Measurements from ENCODE around the gene APOM. TPM values are rescaled to one million over a fixed set of nuclear protein-coding genes. Genes with fewer than 3 reads are reported as not detected.

Gene APOM
- total RNA-seq, 1 donor from 2014 or later = 0.80 TPM

GRCh38 chr6:31680226-31681134 lies 24.8 kb downstream of the APOM start, which contains the start of gene LY6G5C:
Gene LY6G5C (minus strand): TSS chr6:31681067. CDS start chr6:31680373, 694 bp downstream.
- peak; percentile 84 for DNase-seq (ENCODE audit: low read depth)

- DNase-seq (ENCODE audit: low read depth) = peak; percentile 53
These were observed 25.5 kb downstream of the APOM start for GRCh38 chr6:31681135-31681671.

DNA sequence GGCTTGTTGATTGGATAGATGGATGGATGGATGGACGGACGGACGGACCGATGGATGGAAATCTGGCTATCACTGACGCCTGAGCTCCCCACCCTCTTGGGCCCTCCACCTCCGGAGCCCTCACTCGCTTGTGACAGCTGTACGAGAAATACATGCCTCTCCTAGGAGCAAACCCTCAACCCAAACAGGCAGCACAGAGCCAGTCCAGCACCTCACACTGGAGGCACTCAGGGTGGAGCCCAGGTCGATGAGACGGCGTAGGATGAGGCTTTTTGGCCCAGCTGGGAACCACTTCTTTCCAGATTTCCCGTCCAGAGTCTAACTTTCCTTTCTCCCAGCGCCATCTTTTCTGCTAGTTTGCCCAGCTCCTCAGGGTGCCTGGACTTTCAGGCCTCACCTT lies 27.9 kb downstream of the APOM start:
- DNase-seq (ENCODE audit: low read depth) = no peak

DNA sequence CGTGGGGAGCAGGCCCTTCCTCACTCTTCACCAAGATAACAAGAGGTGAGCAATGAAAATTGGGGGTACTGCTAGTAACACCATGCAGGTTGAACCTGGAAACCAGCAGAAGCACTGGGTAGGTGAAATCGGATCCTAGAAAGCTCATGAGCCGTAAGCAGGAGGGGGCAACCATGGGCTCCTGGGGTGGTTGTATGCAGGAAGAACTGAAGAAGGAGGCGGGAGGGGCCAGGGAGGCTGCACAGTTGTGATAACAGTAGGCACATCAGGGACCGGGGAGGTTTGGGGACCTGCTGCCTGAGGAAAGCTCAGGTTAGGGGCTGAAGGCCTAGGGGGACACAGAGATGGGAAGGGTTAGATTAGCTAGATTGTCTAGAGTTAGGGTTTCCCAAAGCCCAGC lies 30.8 kb downstream of the APOM start:
- no peak for DNase-seq (ENCODE audit: low read depth)

DNA sequence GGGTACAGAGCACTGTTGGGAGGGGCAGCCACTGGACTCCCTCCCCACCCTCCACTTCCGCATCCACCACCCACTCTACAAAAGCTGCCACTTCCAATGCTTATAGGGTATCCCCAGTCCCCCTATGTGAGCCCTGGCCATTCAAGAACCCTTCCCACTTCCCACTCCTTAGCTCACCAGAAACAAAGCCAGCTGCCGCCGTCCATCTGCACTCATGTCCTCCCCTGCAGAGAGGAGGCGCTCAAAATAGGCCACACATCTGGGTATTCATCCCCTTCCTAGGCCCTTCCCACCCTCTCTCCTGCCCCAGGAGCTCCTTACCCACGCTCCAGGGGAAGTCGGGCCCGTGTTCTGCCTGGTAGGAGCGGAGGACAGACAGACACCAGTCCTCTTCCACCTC lies 31.6 kb downstream of the APOM start:
- no peak for DNase-seq (ENCODE audit: low read depth)

DNA sequence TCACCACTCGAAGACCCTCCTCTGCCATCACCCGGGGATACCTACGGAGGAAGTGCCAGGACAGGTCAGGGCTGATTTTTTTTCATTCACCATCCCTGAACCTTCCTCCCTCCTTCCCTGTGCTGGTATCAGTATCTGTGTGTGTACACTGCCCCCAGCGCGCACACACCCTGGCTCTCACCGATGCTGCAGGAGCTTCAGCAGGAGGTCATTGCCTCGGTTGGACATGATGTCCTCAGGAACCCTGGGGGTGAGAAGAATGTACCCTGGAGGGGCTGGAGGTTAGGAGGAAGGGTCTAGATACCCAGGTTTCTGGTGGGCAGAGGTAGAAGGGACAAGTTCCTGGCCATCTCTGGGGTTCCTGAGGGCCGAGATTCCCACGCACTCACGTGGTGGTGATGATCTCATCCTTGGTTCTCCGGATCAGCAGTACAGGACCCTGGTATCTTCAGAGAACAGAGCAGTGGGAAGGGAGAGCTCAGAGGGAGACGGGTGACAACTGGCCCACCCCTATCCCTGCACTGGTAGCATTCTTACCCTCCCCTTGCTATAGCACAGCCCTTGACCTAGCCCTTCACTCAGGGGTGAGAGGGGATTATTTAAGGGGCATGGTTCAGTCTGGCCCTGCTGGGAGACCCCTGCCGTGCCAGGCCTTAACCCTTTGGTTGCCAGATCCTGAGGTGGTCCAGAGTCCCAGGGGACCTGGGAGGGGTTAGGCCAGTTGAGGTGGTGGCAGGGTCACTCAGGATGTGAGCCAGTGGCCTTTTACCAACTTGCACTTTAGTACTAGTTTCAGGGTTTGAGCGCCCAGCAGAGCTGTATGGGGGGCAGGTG lies 32.4 kb downstream of the APOM start:
- DNase-seq (ENCODE audit: low read depth) = no peak

- DNase-seq (ENCODE audit: low read depth) = no peak
These were observed 33.8 kb downstream of the APOM start for GRCh38 chr6:31689249-31690110.

- no peak for DNase-seq (ENCODE audit: low read depth)
These were observed 34.8 kb downstream of the APOM start for GRCh38 chr6:31690231-31691077.

DNA sequence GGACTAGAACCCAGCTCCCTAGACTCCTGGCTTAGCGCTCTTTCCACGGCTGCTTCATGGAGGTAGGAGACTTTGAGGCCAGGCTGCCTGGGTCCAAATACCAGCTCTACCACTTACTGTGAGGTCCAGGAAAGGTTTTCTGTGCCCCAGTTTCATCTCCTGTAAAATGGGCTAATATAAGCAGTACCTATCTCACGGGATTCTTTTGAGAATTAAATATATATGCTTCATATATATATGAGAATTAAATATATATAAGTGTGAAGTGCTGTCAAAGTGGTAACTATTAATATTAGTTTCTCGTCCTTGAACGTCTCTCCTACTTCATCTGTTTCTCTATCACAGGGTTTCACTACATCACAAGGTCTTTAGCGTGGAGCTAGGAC lies 35.4 kb downstream of the APOM start:
- no peak for DNase-seq (ENCODE audit: low read depth)

- DNase-seq (ENCODE audit: low read depth) = no peak
These were observed 35.9 kb downstream of the APOM start for GRCh38 chr6:31691564-31692108.

DNA sequence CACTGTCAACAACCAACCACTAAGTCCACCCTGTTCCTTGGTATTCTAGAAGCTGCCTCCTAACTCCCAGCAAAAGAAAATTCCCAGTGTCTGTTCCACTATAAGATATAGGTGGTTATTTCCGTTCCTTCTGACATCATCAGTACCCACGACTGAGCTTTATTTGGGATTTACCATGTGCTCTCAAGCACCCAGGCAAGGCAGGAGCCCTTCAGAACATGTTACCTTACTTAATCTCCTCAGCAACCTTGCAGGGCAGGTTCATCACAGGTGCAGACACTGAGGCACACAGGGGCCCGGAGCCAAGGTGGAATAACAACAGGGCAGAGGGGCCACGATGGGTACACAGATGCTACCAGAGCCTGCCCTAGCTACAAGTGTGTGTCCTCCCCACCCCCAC lies 36.7 kb downstream of the APOM start:
- no peak for DNase-seq (ENCODE audit: low read depth)

DNA sequence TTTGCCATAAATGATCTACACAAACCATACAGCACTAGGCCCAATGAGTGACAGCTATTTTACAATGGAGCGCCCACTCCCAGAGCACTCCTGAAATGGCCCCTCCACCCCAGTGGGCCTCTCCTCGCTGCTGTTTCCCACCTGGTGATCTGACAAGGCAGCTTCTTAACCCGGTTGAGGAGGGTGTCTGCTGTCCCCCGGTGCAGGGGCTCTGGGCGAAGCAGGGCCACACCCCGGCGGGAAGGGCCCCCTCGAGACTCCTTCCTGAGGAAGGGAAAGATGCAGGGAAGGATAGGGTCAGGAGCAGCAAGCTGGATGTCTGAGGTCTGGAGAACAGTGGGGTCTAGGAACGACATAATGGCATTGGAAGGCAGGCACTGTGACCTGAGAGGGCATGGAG lies 37.2 kb downstream of the APOM start:
- no peak for DNase-seq (ENCODE audit: low read depth)

DNA sequence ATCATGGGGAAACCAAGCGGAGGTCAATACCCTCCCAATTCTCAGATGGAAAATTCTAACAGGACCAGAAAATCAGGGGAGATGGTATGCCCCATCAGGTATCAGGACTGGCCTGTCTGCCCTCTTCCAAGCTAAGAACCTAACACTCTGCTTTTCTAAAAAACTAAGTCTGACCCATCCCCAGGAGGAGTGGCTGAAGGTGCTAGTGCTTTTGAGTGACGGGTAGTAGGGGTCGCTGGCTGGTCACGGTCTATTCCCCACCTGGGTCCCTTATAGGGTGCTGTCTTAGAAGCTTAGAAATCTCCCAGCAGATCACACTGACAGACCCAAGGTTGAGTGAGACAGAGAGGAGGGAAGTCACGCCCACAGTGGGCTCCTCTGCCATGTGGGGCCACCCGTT lies 37.8 kb downstream of the APOM start:
- no peak for DNase-seq (ENCODE audit: low read depth)

GRCh38 chr6:31697555-31697954 lies 41.9 kb downstream of the APOM start:
- no peak for DNase-seq (ENCODE audit: low read depth)

DNA sequence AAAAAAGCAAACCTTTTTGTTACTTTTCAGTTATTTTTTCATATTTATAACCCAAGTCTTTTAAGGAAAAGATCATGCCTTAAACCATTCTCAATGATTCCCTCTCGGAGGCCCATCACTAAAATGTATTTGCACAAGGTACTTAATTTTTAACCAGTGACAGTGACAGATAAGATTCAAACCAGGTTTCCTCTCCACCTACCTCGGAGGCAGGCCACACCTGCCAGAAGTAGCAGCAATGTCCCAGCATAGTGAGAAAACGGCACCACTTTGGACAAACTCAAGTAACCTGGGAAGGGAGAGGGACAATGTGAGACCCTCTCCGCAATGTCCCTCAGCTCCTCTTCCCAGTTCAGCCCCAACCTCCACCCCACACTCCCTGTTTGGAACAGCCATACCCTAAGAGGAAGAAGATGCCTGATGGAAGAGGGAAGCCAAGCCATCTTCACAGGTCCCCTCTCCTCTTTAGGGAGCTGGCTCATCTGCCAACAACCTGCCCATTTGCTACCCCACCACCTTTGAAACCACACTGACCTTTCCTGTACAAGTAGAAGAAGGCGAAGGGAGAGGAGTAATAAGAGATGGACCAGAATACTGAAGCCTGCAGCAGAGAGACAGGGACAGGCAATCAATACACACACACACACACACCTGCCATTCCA lies 45.2 kb downstream of the APOM start:
- no peak for DNase-seq (ENCODE audit: low read depth)

DNA sequence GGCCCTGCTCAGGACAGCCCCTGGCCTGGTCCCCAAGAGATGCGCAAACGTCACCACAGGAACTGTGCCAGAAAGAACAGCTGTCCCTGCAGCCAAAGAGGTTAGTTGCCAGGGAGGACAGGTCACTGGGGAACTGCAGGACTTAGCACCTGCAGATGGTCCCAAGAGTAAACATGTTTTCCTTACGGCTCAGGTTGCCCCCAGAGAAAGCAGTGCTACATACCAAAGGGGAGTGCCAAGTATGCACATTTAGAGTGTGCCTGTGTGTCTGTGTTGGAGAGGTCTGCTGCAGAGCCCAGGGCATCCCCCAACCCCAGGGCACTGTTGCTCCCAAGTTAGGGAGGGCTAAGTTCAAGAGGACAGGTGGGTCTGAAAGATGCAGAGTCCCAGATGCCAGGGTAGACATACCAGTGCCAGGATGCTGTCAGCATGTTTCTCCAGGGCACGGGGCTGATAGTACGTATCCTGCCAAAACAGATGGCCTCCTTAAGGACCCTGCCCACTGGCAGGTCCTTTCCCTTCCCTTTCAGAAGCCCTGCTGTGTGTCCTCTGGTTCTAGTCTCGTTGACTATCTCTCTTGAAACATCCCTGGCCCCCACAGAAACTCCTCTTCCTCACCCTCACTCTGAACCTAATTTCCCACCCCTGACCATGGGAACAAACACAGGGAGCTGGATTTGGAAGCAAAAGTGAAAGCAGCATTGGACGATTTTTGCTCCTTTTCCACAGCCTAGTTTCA lies 46.1 kb downstream of the APOM start:
- DNase-seq (ENCODE audit: low read depth) = no peak

- no peak for DNase-seq (ENCODE audit: low read depth)
These were observed 46.7 kb downstream of the APOM start for GRCh38 chr6:31702405-31702818.

DNA sequence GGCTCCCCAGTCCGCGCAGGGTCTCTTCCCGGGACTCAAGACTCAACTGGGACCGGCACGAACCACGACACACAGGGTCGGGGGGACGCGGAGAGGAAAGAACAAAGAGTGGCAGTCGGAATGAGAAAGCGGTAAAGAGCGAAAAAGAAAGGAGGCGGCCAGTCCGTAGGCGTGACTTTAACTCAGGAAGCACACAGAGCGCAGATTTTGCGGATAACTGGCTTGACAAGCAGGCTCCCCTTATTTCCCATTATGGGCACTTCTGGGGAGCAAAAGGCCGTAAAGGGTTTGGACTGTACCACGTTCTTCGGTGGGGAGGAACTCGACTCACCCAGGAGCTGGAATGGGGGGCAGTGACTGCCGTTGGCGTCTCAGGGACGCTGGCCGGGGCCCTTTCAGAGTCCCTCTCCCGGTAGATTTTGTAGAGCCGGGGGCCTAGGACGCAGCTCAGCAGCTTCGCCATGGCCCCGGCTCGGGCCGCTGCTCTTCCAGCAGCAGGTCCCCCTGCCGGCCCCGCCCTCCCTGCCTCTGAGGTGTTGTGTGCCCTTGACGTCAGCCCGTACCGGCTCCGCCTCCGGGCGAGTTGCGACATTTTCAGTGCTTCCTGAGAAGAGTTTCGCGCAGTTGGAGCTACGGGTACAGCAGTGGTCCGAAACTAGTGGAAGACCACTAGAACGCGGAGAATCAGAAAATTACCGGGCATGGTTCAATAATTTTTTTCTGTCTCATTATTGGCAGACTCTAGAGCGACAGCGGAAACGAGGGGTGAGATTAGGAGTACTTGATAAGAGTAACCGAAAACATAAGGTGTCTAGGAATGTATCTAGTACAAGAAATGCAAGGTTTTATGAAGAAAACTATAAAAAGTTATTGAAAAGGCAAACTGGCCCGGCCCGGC lies 47.4 kb downstream of the APOM start, which contains the start of gene ABHD16A:
Gene ABHD16A (minus strand): TSS at position 506 of the 898 bp plus-strand sequence. CDS start 43 bp downstream, at position 463.
- peak; percentile 96 for DNase-seq (ENCODE audit: low read depth)

Measured in renal cortical epithelial cell (primary cell).